Skeletal muscle cell (primary cell): ENCODE data around the gene GSTA3.
"Not testable (repeated sequence)": the region's sequence is repeated elsewhere in the genome, so short reads cannot be mapped to it uniquely, and the experiment has no call there.

ENCODE experiments used
- DNase-seq: peaks from one replicate; pipeline ENCODE4 v3.0.0-alpha.2; 2010; ENCODE audit warnings: low read depth
- H3K4me3 ChIP-seq: 2 replicates; pipeline ENCODE4 v1.5.1; 2011; ENCODE audit warnings: low read depth, mild to moderate bottlenecking, control low read depth, low read length, moderate library complexity

The GSTA3 gene

GRCh38 chr6:52871621-52872020 lies 37.9 kb downstream of the GSTA3 start:
- no peak for DNase-seq
- no peak overlapping the region for H3K4me3 ChIP-seq

GRCh38 chr6:52870335-52871091 lies 39.0 kb downstream of the GSTA3 start:
- not testable (repeated sequence) for H3K4me3 ChIP-seq, DNase-seq

- not testable (repeated sequence) for DNase-seq, H3K4me3 ChIP-seq
Observed at GRCh38 chr6:52868899-52869298, 40.6 kb downstream of the GSTA3 start.

GRCh38 chr6:52868240-52868639 lies 41.3 kb downstream of the GSTA3 start:
- no peak overlapping the region for H3K4me3 ChIP-seq
- no peak for DNase-seq

- DNase-seq, H3K4me3 ChIP-seq: not testable (repeated sequence)
Observed at GRCh38 chr6:52861151-52861550, 48.3 kb downstream of the GSTA3 start.

GRCh38 chr6:52858416-52858815 lies 51.1 kb downstream of the GSTA3 start:
- H3K4me3 ChIP-seq, result no peak overlapping the region
- DNase-seq, result no peak

GRCh38 chr6:52856137-52856536 lies 53.4 kb downstream of the GSTA3 start:
- not testable (repeated sequence) for H3K4me3 ChIP-seq, DNase-seq

- no peak for DNase-seq
- no peak overlapping the region for H3K4me3 ChIP-seq
Observed at GRCh38 chr6:52849137-52849536, 60.4 kb downstream of the GSTA3 start.
